Large intestine (tissue), 3 donors: ENCODE data around the gene CAMKMT. TPM values are rescaled to one million over a fixed set of nuclear protein-coding genes. Genes with fewer than 3 reads are reported as not detected.

ENCODE experiments used
- DNase-seq, 2 donors: peaks; one replicate each; pipeline versions ENCODE4 v3.0.0 to v3.0.0-alpha.2; 2013
- H3K27ac ChIP-seq: one replicate; pipeline ENCODE4 v1.5.1; 2013; ENCODE audit warnings: low read length
- H3K27me3 ChIP-seq: 2 replicates; pipeline ENCODE4 v1.6.1; 2013; ENCODE audit warnings: low read length; ENCODE audit not compliant: control insufficient read depth, insufficient read depth
- H3K36me3 ChIP-seq: 2 replicates; pipeline ENCODE4 v1.6.1; 2013; ENCODE audit warnings: low read length; ENCODE audit not compliant: control insufficient read depth, insufficient read depth
- H3K4me1 ChIP-seq: one replicate; pipeline ENCODE4 v1.6.1; 2013; ENCODE audit warnings: low read length; ENCODE audit not compliant: control insufficient read depth, insufficient read depth
- H3K4me3 ChIP-seq: one replicate; pipeline ENCODE4 v1.5.1; 2013; ENCODE audit warnings: low read length
- H3K9me3 ChIP-seq: one replicate; pipeline ENCODE4 v1.6.1; 2013; ENCODE audit warnings: mild to moderate bottlenecking, low read depth, low read length, moderate library complexity; ENCODE audit not compliant: control insufficient read depth
- WGBS: methylation state at CpG from one replicate; pipeline ENCODE4 v1.1.5; 2013; ENCODE audit warnings: low lambda C conversion rate; ENCODE audit not compliant: insufficient coverage; 5-methylcytosine and 5-hydroxymethylcytosine counted together
- polyA plus RNA-seq: library from polyadenylated mRNA; unstranded; fragments of 120-200 nt; gene quantifications from one replicate; pipeline ENCODE4 v1.2.1, GENCODE V29; 2013

Gene CAMKMT
- polyA plus RNA-seq, 1 donor = 9.2 TPM

- no peaks in the 10 kb centered on the region for H3K36me3 ChIP-seq
- no peaks in the 10 kb centered on the region for H3K4me1 ChIP-seq
- no peak overlapping the region for H3K4me3 ChIP-seq
- H3K9me3 ChIP-seq = no peaks in the 10 kb centered on the region
- DNase-seq = no peak
- WGBS = no CpG with 5 or more reads among the region's 1 CpG
- no peaks in the 10 kb centered on the region for H3K27me3 ChIP-seq
- no peak overlapping the region for H3K27ac ChIP-seq
These were observed 166.8 kb downstream of the CAMKMT start for GRCh38 chr2:44528595-44528994.

GRCh38 chr2:44529448-44529847, 167.7 kb downstream of the CAMKMT start:
- no peaks in the 10 kb centered on the region for H3K27me3 ChIP-seq
- H3K4me1 ChIP-seq = no peaks in the 10 kb centered on the region
- H3K27ac ChIP-seq = no peak overlapping the region
- H3K4me3 ChIP-seq = no peak overlapping the region
- no peaks in the 10 kb centered on the region for H3K9me3 ChIP-seq
- no peaks in the 10 kb centered on the region for H3K36me3 ChIP-seq
- DNase-seq = no peak

- DNase-seq = no peak
- 86% methylated on average over 1 of the region's 2 CpGs for WGBS
- Histone ChIP-seq H3K4me1 (no peaks in the 10 kb centered on the region), H3K36me3 (no peaks in the 10 kb centered on the region), H3K27me3 (no peaks in the 10 kb centered on the region), H3K4me3 (no peak overlapping the region), H3K9me3 (no peaks in the 10 kb centered on the region), H3K27ac (no peak overlapping the region)
These were observed 169.5 kb downstream of the CAMKMT start for GRCh38 chr2:44531289-44531688.

- DNase-seq = no peak
- Histone ChIP-seq H3K36me3 (no peaks in the 10 kb centered on the region), H3K4me3 (no peak overlapping the region), H3K4me1 (no peaks in the 10 kb centered on the region), H3K27ac (no peak overlapping the region), H3K9me3 (no peaks in the 10 kb centered on the region), H3K27me3 (no peaks in the 10 kb centered on the region)
- 100% methylated on average over 1 of the region's 2 CpGs for WGBS
These were observed 170.3 kb downstream of the CAMKMT start for GRCh38 chr2:44532031-44532430.

- Histone ChIP-seq H3K4me1 (no peaks in the 10 kb centered on the region), H3K36me3 (no peaks in the 10 kb centered on the region), H3K27ac (no peak overlapping the region), H3K27me3 (no peaks in the 10 kb centered on the region), H3K9me3 (no peaks in the 10 kb centered on the region), H3K4me3 (no peak overlapping the region)
- no CpG with 5 or more reads among the region's 1 CpG for WGBS
- DNase-seq = no peak
These were observed 171.8 kb downstream of the CAMKMT start for GRCh38 chr2:44533508-44533907.

GRCh38 chr2:44535376-44535775, 173.6 kb downstream of the CAMKMT start:
- no peaks in the 10 kb centered on the region for H3K27me3 ChIP-seq
- no peaks in the 10 kb centered on the region for H3K36me3 ChIP-seq
- no peak overlapping the region for H3K27ac ChIP-seq
- H3K4me1 ChIP-seq = no peaks in the 10 kb centered on the region
- H3K9me3 ChIP-seq = no peaks in the 10 kb centered on the region
- WGBS = 100% methylated on average over 1 of the region's 1 CpG
- no peak overlapping the region for H3K4me3 ChIP-seq
- DNase-seq = no peak

GRCh38 chr2:44537264-44537663, 175.5 kb downstream of the CAMKMT start:
- WGBS = 100% methylated on average over 1 of the region's 2 CpGs

GRCh38 chr2:44542520-44542919, 180.8 kb downstream of the CAMKMT start:
- no peaks in the 10 kb centered on the region for H3K4me1 ChIP-seq
- no peak for DNase-seq
- H3K36me3 ChIP-seq = no peaks in the 10 kb centered on the region
- no peak overlapping the region for H3K4me3 ChIP-seq
- no peaks in the 10 kb centered on the region for H3K9me3 ChIP-seq
- no peak overlapping the region for H3K27ac ChIP-seq
- no peaks in the 10 kb centered on the region for H3K27me3 ChIP-seq
- 80% methylated on average over 1 of the region's 2 CpGs for WGBS

More at GRCh38 chr2:44537264-44537663, 175.5 kb downstream of the CAMKMT start:
- Histone ChIP-seq H3K27ac (no peak overlapping the region), H3K36me3 (no peaks in the 10 kb centered on the region), H3K4me3 (no peak overlapping the region), H3K9me3 (no peaks in the 10 kb centered on the region), H3K4me1 (no peaks in the 10 kb centered on the region), H3K27me3 (no peaks in the 10 kb centered on the region)
- DNase-seq = no peak

GRCh38 chr2:44543773-44544725, 182.3 kb downstream of the CAMKMT start:
- Histone ChIP-seq H3K27ac (no peak overlapping the region), H3K36me3 (no peaks in the 10 kb centered on the region), H3K4me3 (no peak overlapping the region), H3K27me3 (no peaks in the 10 kb centered on the region), H3K9me3 (no peaks in the 10 kb centered on the region), H3K4me1 (no peaks in the 10 kb centered on the region)
- WGBS = 67% methylated on average over 1 of the region's 2 CpGs
- DNase-seq = no peak

GRCh38 chr2:44545005-44545404, 183.3 kb downstream of the CAMKMT start:
- no peaks in the 10 kb centered on the region for H3K9me3 ChIP-seq
- DNase-seq = no peak
- no peak overlapping the region for H3K27ac ChIP-seq
- 100% methylated on average over 1 of the region's 2 CpGs for WGBS
- no peaks in the 10 kb centered on the region for H3K4me1 ChIP-seq
- H3K36me3 ChIP-seq = no peaks in the 10 kb centered on the region
- no peak overlapping the region for H3K4me3 ChIP-seq
- H3K27me3 ChIP-seq = no peaks in the 10 kb centered on the region
